Stomach (tissue), 4 donors: Measurements from ENCODE around the gene ZNF821.

ENCODE experiments used
- CTCF ChIP-seq, 7 experiments: fragments of 450-650 bp in 4 of 7; fragments of 200-600 bp in 3 of 7; sonication (generic) in 3 of 7; IDR thresholded peaks; one replicate each; pipeline ENCODE4 v1.5.1; 2016 to 2019; ENCODE audit warnings: antibody characterized with exemption in 7 of 7, control low read depth in 2 of 7, mild to moderate bottlenecking in 1 of 7
- POLR2A ChIP-seq, 4 donors: fragments of 450-650 bp; IDR thresholded peaks; one replicate each; pipeline ENCODE4 v1.6.1; 2016; ENCODE audit warnings: antibody characterized with exemption in 4 of 4, control low read depth in 2 of 4, mild to moderate bottlenecking in 1 of 4, moderate library complexity in 1 of 4

DNA sequence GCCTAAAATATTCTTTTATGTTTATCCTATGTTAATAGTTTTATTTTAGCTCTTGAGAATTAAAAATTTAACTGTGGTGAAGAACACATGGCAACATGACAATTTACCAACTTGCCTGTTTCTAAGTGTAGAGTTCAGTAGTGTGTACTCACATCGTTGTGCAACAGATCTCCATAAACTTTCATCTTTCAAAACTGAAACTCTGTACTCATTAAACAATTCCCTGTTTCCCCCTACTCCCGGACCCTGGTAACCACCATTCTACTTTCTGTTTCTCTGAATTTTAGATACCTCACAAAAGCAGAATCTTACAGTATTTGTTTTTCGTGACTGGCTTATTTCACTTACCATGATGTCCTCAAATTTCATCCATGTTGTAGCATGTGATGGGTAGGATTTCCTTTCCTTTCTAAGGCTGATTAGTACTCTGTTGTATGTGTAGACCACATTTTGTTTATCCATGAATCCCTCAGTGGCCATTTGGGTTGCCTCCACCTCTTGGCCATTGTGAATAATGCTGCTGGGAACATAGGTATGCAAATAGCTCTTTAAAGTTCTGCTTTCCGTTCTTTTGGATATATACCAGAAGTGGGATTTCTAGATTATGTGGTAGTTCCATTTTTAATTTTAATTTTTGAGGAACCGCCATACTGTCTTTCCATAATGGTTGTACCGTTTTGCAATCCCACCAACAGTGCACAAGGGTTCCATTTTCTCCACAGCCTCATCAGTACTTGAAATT is 28.7 kb upstream of the ZNF821 start:
- TF ChIP-seq CTCF (IDR thresholded peaks at IDR 0.05) (no peak), POLR2A (IDR thresholded peaks at IDR 0.05) (no peak)
